DND-41 (cell line): ENCODE results near the gene KCNQ5.

Experiments
- ATAC-seq: fragments of 200-7000 bp; cut with Tn5 transposase; 3 replicates; pipeline ENCODE4 v1.9.1; 2021; ENCODE audit warnings: low read depth; ENCODE audit not compliant: insufficient read depth
- DNase-seq: peaks from one replicate; pipeline ENCODE4 v3.0.0-alpha.2; 2020
- H2AFZ ChIP-seq: 2 replicates; pipeline ENCODE4 v1.6.0; 2012; ENCODE audit warnings: low read depth, low read length
- H3K27ac ChIP-seq: 2 replicates; pipeline ENCODE4 v1.5.1; 2012; ENCODE audit warnings: low read length, inconsistent platforms
- H3K27me3 ChIP-seq: fragments of 200-600 bp; sonication (generic); 2 replicates; pipeline ENCODE4 v1.6.0; 2012; ENCODE audit warnings: low read length, mild to moderate bottlenecking, inconsistent platforms; ENCODE audit not compliant: insufficient read depth, poor library complexity
- H3K36me3 ChIP-seq: 2 replicates; pipeline ENCODE4 v1.5.1; 2012; ENCODE audit warnings: low read length, inconsistent platforms; ENCODE audit not compliant: insufficient read depth
- H3K4me1 ChIP-seq: 2 replicates; pipeline ENCODE4 v1.5.1; 2012; ENCODE audit warnings: mild to moderate bottlenecking, low read length; ENCODE audit not compliant: insufficient read depth
- H3K4me2 ChIP-seq: 2 replicates; pipeline ENCODE4 v1.6.0; 2012; ENCODE audit warnings: mild to moderate bottlenecking, moderate library complexity, low read length, inconsistent platforms; ENCODE audit not compliant: insufficient read depth
- H3K4me3 ChIP-seq, 2 experiments: fragments of 200-600 bp in 1 of 2; shearing (Covaris generic) in 1 of 2; 2 replicates each; pipeline ENCODE4 v1.5.1; 2012 to 2016; ENCODE audit warnings: inconsistent platforms in 2 of 2, low read length in 2 of 2, mild to moderate bottlenecking in 2 of 2, low read depth in 1 of 2, moderate library complexity in 1 of 2
- H3K79me2 ChIP-seq: 2 replicates; pipeline ENCODE4 v1.6.0; 2012; ENCODE audit warnings: low read length, inconsistent platforms; ENCODE audit not compliant: insufficient read depth
- H3K9ac ChIP-seq: 2 replicates; pipeline ENCODE4 v1.6.0; 2012; ENCODE audit warnings: low read depth, mild to moderate bottlenecking, inconsistent platforms, low read length, moderate library complexity
- H3K9me3 ChIP-seq: 2 replicates; pipeline ENCODE4 v1.5.1; 2012; ENCODE audit warnings: low read length, moderate library complexity, mild to moderate bottlenecking, inconsistent platforms; ENCODE audit not compliant: insufficient read depth, severe bottlenecking
- H4K20me1 ChIP-seq: 2 replicates; pipeline ENCODE4 v1.6.0; 2012; ENCODE audit warnings: low read length; ENCODE audit not compliant: insufficient read depth
- EZH2 ChIP-seq: IDR thresholded peaks from 3 replicates; pipeline ENCODE4 v1.6.1; 2012; ENCODE audit warnings: borderline replicate concordance, low read depth, mild to moderate bottlenecking, moderate library complexity, low read length, inconsistent platforms; ENCODE audit not compliant: severe bottlenecking
- TF ChIP-seq, protein P1 (sequence below): IDR thresholded peaks from 2 replicates; pipeline ENCODE4 v1.5.1; 2012; ENCODE audit warnings: borderline replicate concordance, low read length, moderate library complexity, mild to moderate bottlenecking; ENCODE audit not compliant: poor library complexity, severe bottlenecking; ENCODE audit errors: extremely low read depth

The KCNQ5 gene

DNA sequence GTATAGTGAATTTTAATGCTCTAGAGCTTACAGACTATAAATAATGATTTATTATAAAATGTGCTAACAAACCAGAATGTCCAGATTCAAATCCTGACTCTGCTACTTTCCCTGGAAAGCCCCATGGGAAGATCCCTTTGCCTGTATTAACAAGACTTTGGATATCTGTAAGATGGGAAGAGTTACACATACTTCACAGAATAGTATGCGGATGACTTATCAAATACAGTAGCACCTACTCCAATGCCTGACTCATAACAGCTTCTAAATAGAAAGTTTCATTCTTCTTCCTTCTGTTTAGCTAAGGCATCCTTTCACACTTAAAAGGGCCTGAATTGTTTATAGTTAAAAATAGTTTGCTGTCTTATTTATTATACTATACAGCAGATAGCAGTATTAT lies 166.3 kb downstream of the KCNQ5 start:
- ATAC-seq = no peak

DNA sequence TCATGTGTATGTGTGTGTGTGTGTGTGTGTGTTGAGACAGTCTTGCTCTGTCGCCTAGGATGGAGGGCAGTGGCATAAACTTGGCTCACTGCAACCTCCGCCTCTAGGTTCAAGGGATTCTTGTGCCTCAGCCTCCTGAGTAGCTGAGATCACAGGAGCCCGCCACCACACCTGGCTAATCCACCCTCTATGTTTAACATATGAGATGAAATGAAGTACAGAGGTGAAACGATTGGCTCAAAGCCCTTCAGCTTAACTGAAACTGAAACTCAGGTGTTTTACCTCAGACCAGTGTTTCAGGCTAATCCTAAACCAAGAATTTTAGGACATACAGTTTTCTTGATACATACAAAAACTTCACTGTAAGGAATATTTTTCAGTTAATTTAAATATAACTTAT lies 167.3 kb downstream of the KCNQ5 start:
- no peak overlapping the region for H3K27ac ChIP-seq
- no peak for TF ChIP-seq EZH2
- TF ChIP-seq, protein P1, sequence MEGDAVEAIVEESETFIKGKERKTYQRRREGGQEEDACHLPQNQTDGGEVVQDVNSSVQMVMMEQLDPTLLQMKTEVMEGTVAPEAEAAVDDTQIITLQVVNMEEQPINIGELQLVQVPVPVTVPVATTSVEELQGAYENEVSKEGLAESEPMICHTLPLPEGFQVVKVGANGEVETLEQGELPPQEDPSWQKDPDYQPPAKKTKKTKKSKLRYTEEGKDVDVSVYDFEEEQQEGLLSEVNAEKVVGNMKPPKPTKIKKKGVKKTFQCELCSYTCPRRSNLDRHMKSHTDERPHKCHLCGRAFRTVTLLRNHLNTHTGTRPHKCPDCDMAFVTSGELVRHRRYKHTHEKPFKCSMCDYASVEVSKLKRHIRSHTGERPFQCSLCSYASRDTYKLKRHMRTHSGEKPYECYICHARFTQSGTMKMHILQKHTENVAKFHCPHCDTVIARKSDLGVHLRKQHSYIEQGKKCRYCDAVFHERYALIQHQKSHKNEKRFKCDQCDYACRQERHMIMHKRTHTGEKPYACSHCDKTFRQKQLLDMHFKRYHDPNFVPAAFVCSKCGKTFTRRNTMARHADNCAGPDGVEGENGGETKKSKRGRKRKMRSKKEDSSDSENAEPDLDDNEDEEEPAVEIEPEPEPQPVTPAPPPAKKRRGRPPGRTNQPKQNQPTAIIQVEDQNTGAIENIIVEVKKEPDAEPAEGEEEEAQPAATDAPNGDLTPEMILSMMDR = no peak
- no peaks in the 10 kb centered on the region for H3K4me1 ChIP-seq
- H4K20me1 ChIP-seq = 0 out of 2 replicates have a peak, but pooled peaks cover 2% of the 10 kb centered on the region
- no peak overlapping the region for H3K4me3 ChIP-seq
- no peak for ATAC-seq
- H2AFZ ChIP-seq = no peak overlapping the region
- H3K79me2 ChIP-seq = no peaks in the 10 kb centered on the region
- no peaks in the 10 kb centered on the region for H3K27me3 ChIP-seq
- no peak overlapping the region for H3K4me2 ChIP-seq
- H3K36me3 ChIP-seq = no peaks in the 10 kb centered on the region
- no peak for DNase-seq
- no peak overlapping the region for H3K9ac ChIP-seq
- no peaks in the 10 kb centered on the region for H3K9me3 ChIP-seq

More for the DNA sequence above, 166.3 kb downstream of the KCNQ5 start:
- Histone ChIP-seq H3K4me1 (no peaks in the 10 kb centered on the region), H2AFZ (no peak overlapping the region), H3K4me3 (no peak overlapping the region), H3K36me3 (no peaks in the 10 kb centered on the region), H3K9me3 (no peaks in the 10 kb centered on the region), H3K79me2 (no peaks in the 10 kb centered on the region), H3K9ac (no peak overlapping the region), H3K27ac (no peak overlapping the region), H3K27me3 (no peaks in the 10 kb centered on the region), H3K4me2 (no peak overlapping the region), H4K20me1 (peaks cover 2% of the 10 kb centered on the region; the same call in 1 of the 2 replicates)
- DNase-seq = no peak
- TF ChIP-seq, protein P1 = no peak
- no peak for TF ChIP-seq EZH2

DNA sequence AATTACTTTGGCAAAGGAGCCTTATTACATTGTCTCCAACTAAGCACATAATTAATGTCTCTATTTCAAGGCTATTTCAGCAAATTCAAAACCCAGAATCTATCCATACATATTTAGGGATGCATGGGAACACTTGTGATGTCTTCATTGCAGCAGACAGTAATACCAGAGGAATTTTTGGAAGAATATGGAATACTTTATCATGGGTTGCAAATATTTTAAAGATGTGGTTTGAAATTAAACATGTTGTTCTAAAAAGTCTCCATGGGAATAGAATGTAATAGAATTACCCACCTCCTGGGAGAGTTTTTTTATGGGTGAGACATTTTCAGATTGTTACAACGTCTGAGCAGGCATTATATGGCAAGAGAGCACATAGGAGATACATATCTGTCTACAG lies 170.8 kb downstream of the KCNQ5 start:
- no peak overlapping the region for H3K4me2 ChIP-seq
- no peak overlapping the region for H2AFZ ChIP-seq
- no peaks in the 10 kb centered on the region for H3K79me2 ChIP-seq
- no peak overlapping the region for H3K4me3 ChIP-seq
- H3K9me3 ChIP-seq = no peaks in the 10 kb centered on the region
- no peaks in the 10 kb centered on the region for H3K4me1 ChIP-seq
- no peak for DNase-seq
- H3K9ac ChIP-seq = no peak overlapping the region
- no peak for ATAC-seq
- no peaks in the 10 kb centered on the region for H3K27me3 ChIP-seq
- TF ChIP-seq EZH2 = no peak
- TF ChIP-seq, protein P1 = no peak
- no peak overlapping the region for H3K27ac ChIP-seq
- H4K20me1 ChIP-seq = no peaks in the 10 kb centered on the region
- H3K36me3 ChIP-seq = no peaks in the 10 kb centered on the region
